Mucosa of rectum (tissue), 2 donors: ENCODE measurements around the gene DSTN.

Source experiments
- H3K27ac ChIP-seq, 2 donors: one replicate each; pipeline ENCODE4 v1.7.0; 2013; ENCODE audit warnings: inconsistent platforms in 2 of 2, low read depth in 2 of 2, low read length in 2 of 2
- H3K27me3 ChIP-seq, 2 donors: one replicate each; pipeline ENCODE4 v1.7.0; 2013; ENCODE audit warnings: low read length in 2 of 2; ENCODE audit not compliant: control insufficient read depth in 2 of 2, insufficient read depth in 2 of 2
- H3K36me3 ChIP-seq, 2 donors: one replicate each; pipeline ENCODE4 v1.7.0; 2013; ENCODE audit warnings: low read length in 2 of 2; ENCODE audit not compliant: control insufficient read depth in 2 of 2, insufficient read depth in 2 of 2
- H3K4me1 ChIP-seq, 2 donors: one replicate each; pipeline ENCODE4 v1.7.0; 2013; ENCODE audit warnings: low read length in 2 of 2, mild to moderate bottlenecking in 1 of 2; ENCODE audit not compliant: control insufficient read depth in 2 of 2, insufficient read depth in 2 of 2
- H3K4me3 ChIP-seq, 2 donors: one replicate each; pipeline ENCODE4 v1.7.0; 2013; ENCODE audit warnings: low read length in 2 of 2
- H3K9ac ChIP-seq, 2 donors: one replicate each; pipeline ENCODE4 v1.7.0; 2013; ENCODE audit warnings: low read length in 2 of 2, low read depth in 1 of 2, mild to moderate bottlenecking in 1 of 2
- H3K9me3 ChIP-seq, 2 donors: one replicate each; pipeline ENCODE4 v1.7.0; 2013; ENCODE audit warnings: low read length in 2 of 2; ENCODE audit not compliant: control insufficient read depth in 2 of 2
- donor health status: healthy.
- donor health status: Normal muscosa, but diverticular disease.

The DSTN gene

GRCh38 chr20:17569616-17570346 lies at the start of gene DSTN:
Gene DSTN (plus strand): TSS chr20:17570075. CDS start chr20:17570209, 134 bp downstream.
- Histone ChIP-seq H3K36me3 (no peaks in the 10 kb centered on the region), H3K27me3 (no peaks in the 10 kb centered on the region), H3K4me1 (peaks cover 31 to 46% of the 10 kb centered on the region in 2 donors), H3K27ac (peak within 1 kb of the TSS; percentile 97 to 98), H3K4me3 (peak within 1 kb of the TSS; percentile 92), H3K9ac (peak within 1 kb of the TSS; percentile 86 to 99), H3K9me3 (no peaks in the 10 kb centered on the region)

DNA sequence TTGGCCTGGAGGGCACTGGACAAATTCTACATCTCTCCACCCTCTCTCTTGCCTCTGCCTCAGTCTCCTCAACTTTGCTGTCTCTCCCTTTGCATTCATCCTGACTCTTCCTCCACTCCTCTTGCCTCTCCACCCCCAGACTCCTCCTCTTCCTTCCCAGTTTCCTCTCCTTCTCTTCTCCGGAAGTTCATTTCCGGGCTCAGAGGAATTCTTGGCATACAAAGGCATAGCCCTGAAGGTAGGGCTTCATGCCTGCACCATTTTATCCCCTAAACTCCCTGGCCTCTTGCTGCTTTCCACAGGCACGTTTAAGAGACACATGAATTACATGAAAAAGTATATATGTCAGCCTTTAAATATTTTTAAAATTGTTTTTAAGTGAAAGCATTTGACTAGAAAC lies 49.3 kb upstream of the DSTN start:
- no peak overlapping the region for H3K27ac ChIP-seq
- H3K4me3 ChIP-seq = no peak overlapping the region

DNA sequence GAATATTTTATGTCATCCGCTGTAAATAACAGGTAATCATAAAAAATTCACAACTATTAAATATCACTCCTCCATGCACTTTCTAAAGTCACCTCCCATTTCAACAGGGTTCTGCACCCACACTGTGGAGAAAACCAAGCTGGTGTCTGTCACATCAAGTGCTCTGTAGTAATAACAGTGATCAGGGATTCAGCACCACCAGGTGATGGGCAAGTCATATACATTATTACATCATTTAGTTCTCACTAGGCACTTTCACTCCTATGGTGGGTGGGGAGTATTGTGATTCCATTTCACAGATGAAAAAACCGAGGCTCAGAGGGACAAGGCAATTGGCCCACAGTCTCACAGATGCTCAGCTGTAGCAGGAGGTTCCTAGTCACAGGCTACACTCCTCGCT lies 47.3 kb upstream of the DSTN start:
- Histone ChIP-seq H3K36me3 (no peaks in the 10 kb centered on the region), H3K9me3 (no peaks in the 10 kb centered on the region), H3K4me3 (no peak overlapping the region), H3K4me1 (no peaks in the 10 kb centered on the region), H3K9ac (no peak overlapping the region), H3K27ac (no peak overlapping the region), H3K27me3 (no peaks in the 10 kb centered on the region)

More for the DNA sequence above, 49.3 kb upstream of the DSTN start:
- no peaks in the 10 kb centered on the region for H3K36me3 ChIP-seq
- H3K9me3 ChIP-seq = no peaks in the 10 kb centered on the region
- H3K9ac ChIP-seq = no peak overlapping the region
- H3K4me1 ChIP-seq = no peaks in the 10 kb centered on the region
- H3K27me3 ChIP-seq = no peaks in the 10 kb centered on the region

DNA sequence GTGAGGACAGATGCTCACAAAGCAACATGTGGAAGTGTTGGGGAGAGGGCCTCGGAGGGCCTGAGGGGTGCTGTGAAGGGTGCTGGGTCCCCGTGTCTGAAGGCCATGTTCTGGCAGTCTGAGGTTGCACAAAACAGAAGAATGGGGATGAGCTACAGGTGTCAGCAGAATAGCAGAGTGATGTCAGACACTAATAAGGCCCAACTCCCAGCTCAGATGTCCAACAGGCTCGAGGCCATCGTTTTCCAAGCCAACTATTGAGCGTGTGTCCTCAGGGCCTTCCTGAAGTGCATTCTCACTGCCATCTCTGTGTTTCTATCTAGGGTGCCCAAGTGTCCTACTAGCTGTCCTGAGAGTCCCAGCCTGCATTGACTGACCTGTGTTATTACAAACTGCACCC lies 46.5 kb upstream of the DSTN start:
- Histone ChIP-seq H3K9ac (no peak overlapping the region), H3K9me3 (no peaks in the 10 kb centered on the region), H3K27me3 (no peaks in the 10 kb centered on the region), H3K4me3 (no peak overlapping the region), H3K4me1 (no peaks in the 10 kb centered on the region), H3K27ac (no peak overlapping the region), H3K36me3 (no peaks in the 10 kb centered on the region)

DNA sequence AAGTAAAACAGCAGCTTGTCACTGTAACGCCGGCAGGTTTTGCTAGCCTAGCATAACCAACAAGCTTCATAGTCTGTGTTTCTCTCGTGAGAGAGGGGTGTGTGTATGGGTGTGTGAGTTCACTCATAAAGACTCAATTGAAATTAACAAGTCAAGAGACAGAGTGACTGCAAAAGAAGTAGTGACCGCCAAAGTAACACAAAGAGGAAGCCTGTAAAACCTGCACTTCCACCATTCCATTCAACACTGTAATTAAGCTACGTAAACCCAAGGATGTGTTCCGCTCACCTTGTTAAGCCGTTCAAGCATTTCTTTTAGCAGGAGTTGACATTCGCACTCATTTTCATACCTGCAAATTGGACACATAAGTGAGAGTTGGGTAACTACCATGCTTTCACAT lies 45.3 kb upstream of the DSTN start:
- no peaks in the 10 kb centered on the region for H3K9me3 ChIP-seq
- H3K4me3 ChIP-seq = no peak overlapping the region
- no peak overlapping the region for H3K27ac ChIP-seq
- no peaks in the 10 kb centered on the region for H3K4me1 ChIP-seq
- H3K9ac ChIP-seq = no peak overlapping the region
- H3K27me3 ChIP-seq = no peaks in the 10 kb centered on the region
- H3K36me3 ChIP-seq = no peaks in the 10 kb centered on the region

- Histone ChIP-seq H3K27me3 (peaks cover 0 to 2% of the 10 kb centered on the region in 2 donors), H3K4me3 (no peak overlapping the region), H3K4me1 (no peaks in the 10 kb centered on the region), H3K9me3 (no peaks in the 10 kb centered on the region), H3K36me3 (no peaks in the 10 kb centered on the region), H3K9ac (no peak overlapping the region), H3K27ac (no peak overlapping the region)
Measured at GRCh38 chr20:17525132-17525531, 44.7 kb upstream of the DSTN start.

- peaks cover 0 to 4% of the 10 kb centered on the region in 2 donors for H3K27me3 ChIP-seq
- H3K36me3 ChIP-seq = no peaks in the 10 kb centered on the region
- H3K4me1 ChIP-seq = peaks cover 0 to 3% of the 10 kb centered on the region in 2 donors
- H3K27ac ChIP-seq = no peak overlapping the region
- H3K9ac ChIP-seq = no peak overlapping the region
- no peaks in the 10 kb centered on the region for H3K9me3 ChIP-seq
- no peak overlapping the region for H3K4me3 ChIP-seq
Measured at GRCh38 chr20:17525650-17526049, 44.2 kb upstream of the DSTN start.

GRCh38 chr20:17529586-17529985 lies 40.3 kb upstream of the DSTN start:
- Histone ChIP-seq H3K4me3 (no peak overlapping the region), H3K4me1 (peaks cover 0 to 13% of the 10 kb centered on the region in 2 donors), H3K36me3 (no peaks in the 10 kb centered on the region), H3K9me3 (no peaks in the 10 kb centered on the region), H3K27me3 (peaks cover 0 to 4% of the 10 kb centered on the region in 2 donors), H3K9ac (no peak overlapping the region), H3K27ac (no peak overlapping the region)

DNA sequence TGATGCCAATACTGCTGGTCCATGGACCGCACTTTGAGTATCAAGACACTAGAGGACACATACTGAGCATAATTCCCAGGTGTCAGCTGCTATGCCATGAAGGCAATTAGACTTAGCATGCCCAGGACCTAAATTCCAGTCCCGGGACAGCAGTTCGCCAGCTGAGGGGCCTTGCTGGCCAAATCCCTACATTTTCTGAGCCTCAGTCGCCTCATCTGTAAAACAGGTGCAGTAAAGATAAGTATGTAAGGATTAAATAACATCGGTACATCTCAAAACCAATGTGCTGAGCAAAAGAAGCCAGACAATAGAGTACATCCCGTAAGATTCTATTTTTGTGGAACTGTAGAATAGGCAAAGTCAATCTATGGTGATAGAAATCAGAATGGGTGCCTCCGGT lies 39.7 kb upstream of the DSTN start:
- Histone ChIP-seq H3K27ac (no peak overlapping the region), H3K4me3 (peak overlapping the region; percentile 64 to 65)

DNA sequence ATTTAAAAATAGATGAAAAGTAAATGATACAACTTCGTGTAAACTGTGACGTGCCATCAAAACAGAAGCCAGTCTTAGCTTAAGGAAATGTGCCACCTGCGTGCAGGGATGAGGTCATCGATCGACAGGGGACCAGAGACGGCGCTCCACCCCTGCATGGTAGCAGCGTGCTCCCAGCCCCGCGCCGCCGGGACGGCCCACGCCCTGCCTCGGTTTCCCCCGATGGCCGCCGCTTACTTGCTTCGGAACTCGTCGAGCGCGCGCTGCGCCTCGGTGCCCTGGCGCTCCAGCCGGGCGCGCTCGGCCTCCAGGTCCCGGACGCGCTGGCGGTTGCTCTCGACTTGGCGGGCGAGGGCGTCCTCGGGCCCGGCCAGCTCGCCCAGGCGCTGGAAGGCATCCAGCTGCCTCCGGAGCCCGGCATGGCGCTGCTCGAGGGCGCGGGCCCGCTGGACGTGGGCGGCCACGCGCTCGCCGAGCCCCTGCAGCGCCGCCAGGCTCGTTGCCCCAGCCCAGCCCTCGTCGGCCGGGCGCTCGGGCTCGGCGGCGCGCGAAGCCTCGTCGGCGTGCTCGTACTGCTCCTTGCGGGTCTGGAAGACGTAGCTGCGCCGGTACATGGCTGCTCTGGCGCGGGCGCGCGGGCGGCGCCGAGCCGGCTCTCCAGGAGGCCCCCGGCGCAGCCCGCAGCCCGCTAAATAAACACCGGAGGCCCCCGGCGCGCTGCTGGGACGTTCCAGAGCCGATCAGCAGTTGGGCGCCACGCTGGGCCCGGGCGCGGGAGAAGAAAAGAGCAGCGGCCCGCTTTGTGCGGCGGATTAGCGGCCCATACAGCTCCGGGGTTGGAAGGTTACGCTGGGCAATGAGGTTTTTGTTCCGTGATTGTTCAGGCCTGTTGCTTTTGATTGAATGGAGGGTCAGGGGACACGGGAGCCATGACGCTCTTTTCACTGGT lies 38.9 kb upstream of the DSTN start, which contains the start of gene BFSP1:
TSS of gene BFSP1 (minus strand) at position 664 of the 949 bp plus-strand sequence. CDS start at position 614, 50 bp downstream.
- Histone ChIP-seq H3K27me3 (peaks cover 0 to 4% of the 10 kb centered on the region in 2 donors), H3K27ac (peak within 1 kb of the TSS; percentile 8 to 23), H3K36me3 (no peaks in the 10 kb centered on the region), H3K9ac (peak within 1 kb of the TSS; percentile 41 to 61), H3K4me3 (peak within 1 kb of the TSS; percentile 64 to 65), H3K9me3 (no peaks in the 10 kb centered on the region), H3K4me1 (peaks cover 0 to 13% of the 10 kb centered on the region in 2 donors)

More for the DNA sequence above, 39.7 kb upstream of the DSTN start:
- peaks cover 0 to 4% of the 10 kb centered on the region in 2 donors for H3K27me3 ChIP-seq
- no peaks in the 10 kb centered on the region for H3K9me3 ChIP-seq
- H3K4me1 ChIP-seq = peaks cover 0 to 13% of the 10 kb centered on the region in 2 donors
- no peaks in the 10 kb centered on the region for H3K36me3 ChIP-seq
- no peak overlapping the region for H3K9ac ChIP-seq
